ENCODE results near the gene SOHLH2. TPM values are rescaled to one million over a fixed set of nuclear protein-coding genes. Genes with fewer than 3 reads are reported as not detected.
A peak's percentile ranks its signal among the peaks of the same experiment; 100 is the strongest.

SOHLH2 gene
- total and polyA plus RNA-seq, 2 experiments from 2014 or later, result 0.93 TPM; not detected in 1

DNA sequence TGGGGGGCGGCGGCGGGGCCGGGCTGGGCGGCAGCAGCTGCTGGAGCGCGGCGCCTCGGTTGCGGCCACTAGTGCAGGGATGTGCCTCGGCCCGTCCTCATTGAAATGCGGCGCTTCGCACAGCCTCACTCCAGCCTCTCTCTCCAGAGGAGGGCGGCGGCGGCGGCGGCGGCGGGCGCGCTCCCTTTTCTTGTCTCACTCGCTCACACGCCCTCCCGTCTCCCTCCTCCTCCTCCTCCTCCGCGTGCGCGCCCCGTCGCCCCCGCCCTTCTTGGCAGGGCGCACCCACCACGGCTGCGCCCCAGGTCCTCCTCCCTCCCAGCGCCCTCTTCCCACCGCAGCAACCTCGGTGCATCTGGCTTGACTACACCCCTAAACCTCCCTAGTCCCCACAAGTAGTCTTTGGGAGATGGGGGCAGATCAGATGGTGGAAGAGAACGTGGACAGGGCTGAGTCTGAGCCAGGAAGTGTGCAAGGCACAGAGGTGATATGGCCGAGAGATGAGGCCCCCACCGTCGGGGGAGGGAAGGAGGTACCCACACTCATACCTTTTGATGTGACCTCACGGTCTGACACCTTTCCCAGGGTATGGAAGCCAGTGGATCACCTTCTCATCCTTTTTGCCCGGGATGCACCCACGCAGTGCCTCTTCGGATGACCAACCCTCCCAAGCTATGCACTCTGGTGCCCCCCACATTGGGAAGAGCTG, 83.0 kb downstream of the SOHLH2 start, which contains the start of gene DCLK1:
DCLK1 (minus strand) TSS at position 161 of the 709 bp plus-strand sequence.
- no peak within 1 kb of the TSS for H3K27ac ChIP-seq
- no peaks in the 10 kb centered on the region for H3K79me2 ChIP-seq
- no peaks in the 10 kb centered on the region for H3K9me2 ChIP-seq (replicated peaks; ENCODE audit: insufficient read depth)
- H3K36me3 ChIP-seq (replicated peaks; ENCODE audit: insufficient read depth, low read depth), result no peaks in the 10 kb centered on the region
- 36% methylated on average over 10 of the region's 48 CpGs for WGBS (ENCODE audit: low lambda C conversion rate, missing lambda C conversion rate)
- peak within 1 kb of the TSS; percentile 41 for H3K4me3 ChIP-seq
- DNase-seq (ENCODE audit: low spot score), result peak; percentile 60
- peak within 1 kb of the TSS; percentile 78 for H3K4me2 ChIP-seq
- H3K4me1 ChIP-seq (ENCODE audit: insufficient read depth), result no peaks in the 10 kb centered on the region
- no peaks in the 10 kb centered on the region for H3K9me3 ChIP-seq (ENCODE audit: low read depth)
- H2AFZ ChIP-seq, result peak within 1 kb of the TSS; percentile 13
- no peak for TF ChIP-seq EZH2 (IDR thresholded peaks at IDR 0.05; ENCODE audit: borderline replicate concordance)
- TF ChIP-seq, protein P1, sequence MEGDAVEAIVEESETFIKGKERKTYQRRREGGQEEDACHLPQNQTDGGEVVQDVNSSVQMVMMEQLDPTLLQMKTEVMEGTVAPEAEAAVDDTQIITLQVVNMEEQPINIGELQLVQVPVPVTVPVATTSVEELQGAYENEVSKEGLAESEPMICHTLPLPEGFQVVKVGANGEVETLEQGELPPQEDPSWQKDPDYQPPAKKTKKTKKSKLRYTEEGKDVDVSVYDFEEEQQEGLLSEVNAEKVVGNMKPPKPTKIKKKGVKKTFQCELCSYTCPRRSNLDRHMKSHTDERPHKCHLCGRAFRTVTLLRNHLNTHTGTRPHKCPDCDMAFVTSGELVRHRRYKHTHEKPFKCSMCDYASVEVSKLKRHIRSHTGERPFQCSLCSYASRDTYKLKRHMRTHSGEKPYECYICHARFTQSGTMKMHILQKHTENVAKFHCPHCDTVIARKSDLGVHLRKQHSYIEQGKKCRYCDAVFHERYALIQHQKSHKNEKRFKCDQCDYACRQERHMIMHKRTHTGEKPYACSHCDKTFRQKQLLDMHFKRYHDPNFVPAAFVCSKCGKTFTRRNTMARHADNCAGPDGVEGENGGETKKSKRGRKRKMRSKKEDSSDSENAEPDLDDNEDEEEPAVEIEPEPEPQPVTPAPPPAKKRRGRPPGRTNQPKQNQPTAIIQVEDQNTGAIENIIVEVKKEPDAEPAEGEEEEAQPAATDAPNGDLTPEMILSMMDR (IDR thresholded peaks at IDR 0.05; ENCODE audit: poor library complexity), result no peak
- TF ChIP-seq EZH2phosphoT487 (IDR thresholded peaks at IDR 0.05; ENCODE audit: low read depth, severe bottlenecking, unreplicated experiment), result no peak
- peaks cover 70% of the 10 kb centered on the region for H3K27me3 ChIP-seq
- H4K20me1 ChIP-seq (ENCODE audit: insufficient read depth, poor library complexity, severe bottlenecking), result no peaks in the 10 kb centered on the region

DNA sequence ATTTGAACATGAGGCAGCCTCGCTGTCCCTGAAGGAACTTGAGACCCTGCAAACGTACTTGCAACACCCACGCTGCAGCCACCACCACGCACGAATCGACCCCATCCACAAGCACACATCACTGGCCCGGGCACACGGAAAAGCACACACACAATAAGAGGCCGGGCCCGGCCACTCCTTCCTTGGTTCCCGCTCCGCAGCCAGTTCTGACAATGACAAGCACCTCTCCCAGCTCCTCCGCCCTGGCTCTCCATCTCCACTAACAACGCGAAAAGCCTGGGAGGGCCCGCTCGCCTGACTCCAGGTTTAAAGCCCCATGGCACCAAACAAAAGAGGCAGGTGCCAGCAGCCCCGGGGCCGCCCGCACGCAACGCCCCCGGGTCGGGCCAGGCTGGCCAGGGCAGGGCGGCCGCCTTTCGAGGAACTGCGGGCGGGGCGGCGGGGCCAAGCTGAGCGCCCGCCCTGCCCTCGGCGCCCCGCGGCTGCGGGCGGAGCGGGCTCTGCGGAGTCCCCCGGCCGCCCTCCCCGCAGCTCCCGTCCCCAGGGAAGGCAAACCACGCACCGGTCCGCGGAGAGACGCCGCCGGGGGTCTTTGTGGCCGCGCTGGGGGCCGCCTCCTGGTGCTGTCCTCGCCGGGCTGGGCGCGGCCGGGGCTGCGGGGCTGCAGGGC, 83.7 kb downstream of the SOHLH2 start:
- Histone ChIP-seq H3K9me2 (replicated peaks; ENCODE audit: insufficient read depth) (no peaks in the 10 kb centered on the region), H3K27ac (no peak overlapping the region), H3K36me3 (replicated peaks; ENCODE audit: insufficient read depth, low read depth) (no peaks in the 10 kb centered on the region), H3K27me3 (peaks cover 68% of the 10 kb centered on the region), H3K79me2 (no peaks in the 10 kb centered on the region), H2AFZ (peak overlapping the region; percentile 13), H3K4me3 (peak overlapping the region; percentile 41), H3K4me2 (peak overlapping the region; percentile 78), H4K20me1 (ENCODE audit: insufficient read depth, poor library complexity, severe bottlenecking) (no peaks in the 10 kb centered on the region), H3K4me1 (ENCODE audit: insufficient read depth) (no peaks in the 10 kb centered on the region), H3K9me3 (ENCODE audit: low read depth) (no peaks in the 10 kb centered on the region)
- DNase-seq (ENCODE audit: low spot score), result peak; percentile 29
- WGBS (ENCODE audit: low lambda C conversion rate, missing lambda C conversion rate), result under 1% methylated on average over 26 of the region's 61 CpGs
- no peak for TF ChIP-seq EZH2phosphoT487 (IDR thresholded peaks at IDR 0.05; ENCODE audit: low read depth, severe bottlenecking, unreplicated experiment)

DNA sequence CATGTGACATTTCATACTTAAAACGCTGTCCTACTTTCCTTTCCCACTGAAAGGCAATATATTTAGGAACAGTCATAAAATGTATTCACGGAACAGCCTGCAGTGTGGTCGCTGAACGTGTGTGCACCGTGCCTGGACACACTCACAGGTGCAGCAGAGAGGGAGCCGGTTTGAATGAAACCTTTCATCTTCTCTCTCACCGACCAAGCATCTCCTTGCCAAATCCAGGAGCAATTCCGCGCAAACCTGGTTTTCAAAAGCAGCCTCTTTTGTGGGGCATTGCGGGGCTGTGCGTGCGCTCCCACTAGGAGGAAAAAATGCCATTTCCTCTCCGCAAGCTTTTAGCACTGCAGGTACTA, 84.2 kb downstream of the SOHLH2 start:
- Histone ChIP-seq H2AFZ (peak overlapping the region; percentile 13), H3K4me1 (ENCODE audit: insufficient read depth) (no peaks in the 10 kb centered on the region), H3K9me3 (ENCODE audit: low read depth) (no peaks in the 10 kb centered on the region), H3K9me2 (replicated peaks; ENCODE audit: insufficient read depth) (no peaks in the 10 kb centered on the region), H4K20me1 (ENCODE audit: insufficient read depth, poor library complexity, severe bottlenecking) (no peaks in the 10 kb centered on the region), H3K79me2 (no peaks in the 10 kb centered on the region), H3K4me2 (peak overlapping the region; percentile 78), H3K4me3 (no peak overlapping the region), H3K27me3 (peaks cover 67% of the 10 kb centered on the region), H3K36me3 (replicated peaks; ENCODE audit: insufficient read depth, low read depth) (no peaks in the 10 kb centered on the region), H3K27ac (no peak overlapping the region)
- WGBS (ENCODE audit: low lambda C conversion rate, missing lambda C conversion rate), result 15% methylated on average over 13 of the region's 13 CpGs
- TF ChIP-seq EZH2phosphoT487 (IDR thresholded peaks at IDR 0.05; ENCODE audit: low read depth, severe bottlenecking, unreplicated experiment) (no peak), EZH2 (IDR thresholded peaks at IDR 0.05; ENCODE audit: borderline replicate concordance) (no peak)
- TF ChIP-seq, protein P1 (IDR thresholded peaks at IDR 0.05; ENCODE audit: poor library complexity), result no peak
- no peak for DNase-seq (ENCODE audit: low spot score)

DNA sequence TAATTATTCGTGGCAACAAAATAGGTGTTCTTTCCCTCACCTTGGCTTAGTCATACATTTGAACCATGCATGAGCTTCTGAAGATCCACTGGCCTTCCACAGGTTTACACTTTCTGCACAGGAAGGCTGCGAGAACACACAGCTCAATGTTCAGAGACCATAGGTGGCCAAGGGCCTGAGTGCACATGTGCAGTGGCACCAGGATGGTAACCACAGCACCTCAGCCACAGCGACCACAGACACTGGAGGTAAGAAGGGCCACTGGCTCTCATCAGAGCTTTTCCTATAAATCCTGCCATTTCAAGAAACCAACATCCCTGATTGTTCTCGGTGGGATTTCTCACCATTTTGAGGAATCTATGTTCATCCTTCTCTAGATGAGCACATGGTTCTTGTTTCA, 84.8 kb downstream of the SOHLH2 start:
- TF ChIP-seq EZH2phosphoT487 (IDR thresholded peaks at IDR 0.05; ENCODE audit: low read depth, severe bottlenecking, unreplicated experiment) (no peak), EZH2 (IDR thresholded peaks at IDR 0.05; ENCODE audit: borderline replicate concordance) (no peak)
- TF ChIP-seq, protein P1 (IDR thresholded peaks at IDR 0.05; ENCODE audit: poor library complexity), result no peak
- Histone ChIP-seq H4K20me1 (ENCODE audit: insufficient read depth, poor library complexity, severe bottlenecking) (no peaks in the 10 kb centered on the region), H3K4me2 (peak overlapping the region; percentile 78), H3K79me2 (no peaks in the 10 kb centered on the region), H3K9me3 (ENCODE audit: low read depth) (no peaks in the 10 kb centered on the region), H3K9me2 (replicated peaks; ENCODE audit: insufficient read depth) (no peaks in the 10 kb centered on the region), H3K36me3 (replicated peaks; ENCODE audit: insufficient read depth, low read depth) (no peaks in the 10 kb centered on the region), H3K4me3 (no peak overlapping the region), H3K27me3 (peaks cover 63% of the 10 kb centered on the region), H3K27ac (no peak overlapping the region), H3K4me1 (ENCODE audit: insufficient read depth) (no peaks in the 10 kb centered on the region), H2AFZ (no peak overlapping the region)
- no peak for DNase-seq (ENCODE audit: low spot score)
- 98% methylated on average over 4 of the region's 4 CpGs for WGBS (ENCODE audit: low lambda C conversion rate, missing lambda C conversion rate)

Measured in hepatocyte (in vitro differentiated cells).